Renal cortex interstitium (tissue), 11 donors: ENCODE data around the gene BEND4. TPM values are rescaled to one million over a fixed set of nuclear protein-coding genes. Genes with fewer than 3 reads are reported as not detected.

Source experiments
- DNase-seq, 11 donors: peaks; one replicate each; pipeline ENCODE4 v3.0.0-alpha.2; 2013; ENCODE audit warnings: low read depth in 9 of 11, low spot score in 4 of 11; ENCODE audit errors: extremely low read depth in 1 of 11
- polyA plus RNA-seq, 3 donors: library from polyadenylated mRNA; unstranded; fragments of 120-200 nt; gene quantifications; one replicate each; pipeline ENCODE4 v1.2.1, GENCODE V29; 2013; ENCODE audit not compliant: insufficient read length in 3 of 3

Gene BEND4
- polyA plus RNA-seq, 3 donors: 1.3 to 1.5 (median 1.4) TPM

DNA sequence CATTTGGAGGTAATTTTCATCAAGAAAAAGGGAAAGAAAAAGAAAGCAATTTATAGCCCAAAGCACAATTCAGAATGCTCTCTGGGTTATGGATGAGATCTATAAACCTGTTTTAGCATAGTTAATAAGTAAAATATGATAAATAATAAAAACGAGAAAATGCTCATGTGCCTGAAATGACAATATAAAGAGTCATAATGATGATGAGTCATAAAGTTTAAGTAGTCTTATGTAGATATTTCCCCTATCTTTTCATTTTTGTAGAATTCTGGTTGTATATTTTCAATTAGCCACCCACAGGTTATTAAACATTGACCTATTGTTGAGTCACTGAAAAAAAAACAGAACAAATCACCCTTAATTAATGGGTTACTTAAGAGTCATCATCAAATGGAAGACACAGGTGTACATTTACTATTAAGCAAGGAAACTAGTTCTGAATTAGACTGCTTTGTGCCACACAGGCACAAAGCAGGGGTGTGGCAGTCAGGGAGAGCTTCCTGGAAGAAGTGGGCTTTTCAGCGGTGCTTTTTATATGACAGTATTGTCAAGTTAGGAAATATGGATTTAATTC, 29.3 kb downstream of the BEND4 start:
- DNase-seq: no peak

DNA sequence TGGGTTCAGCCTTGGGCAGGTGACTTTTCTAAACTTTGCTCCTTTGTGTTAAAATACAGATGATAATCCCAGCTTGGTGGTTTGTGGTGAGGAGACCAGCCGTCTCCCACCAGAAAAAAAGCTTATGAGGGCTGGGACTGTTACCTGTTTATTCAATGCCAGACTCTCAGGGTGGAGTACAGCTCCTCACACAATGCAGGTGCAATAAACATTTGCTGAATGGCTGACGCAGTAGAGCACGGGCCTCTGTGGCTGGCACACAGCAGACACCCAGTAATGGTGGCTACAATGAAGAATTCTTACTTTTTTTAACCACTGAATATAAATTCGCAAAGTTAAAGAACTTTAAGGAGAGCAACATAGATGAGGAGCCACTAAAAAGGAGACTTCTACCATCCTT, 30.2 kb downstream of the BEND4 start:
- DNase-seq: no peak

DNA sequence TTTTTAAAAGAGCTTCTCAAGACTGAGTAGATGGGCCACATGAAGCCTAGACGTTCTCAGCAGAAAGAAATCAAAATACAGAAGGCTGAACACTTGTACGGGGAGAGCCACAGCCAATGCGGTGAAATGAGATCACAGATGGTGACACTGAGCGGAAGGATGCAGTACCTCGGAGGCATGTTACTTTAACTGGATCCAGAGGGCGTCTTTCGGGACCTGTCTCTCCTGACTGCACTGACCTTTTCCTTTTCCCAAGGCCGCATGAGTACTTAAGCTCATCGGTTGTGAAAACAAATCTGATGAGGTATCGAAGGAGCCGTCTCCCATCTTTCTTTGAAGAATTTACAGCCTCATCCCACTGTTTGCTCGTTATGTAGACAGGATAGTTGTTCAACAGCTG, 32.6 kb downstream of the BEND4 start:
- DNase-seq: peak in 1 of 11 donors; percentile 1

DNA sequence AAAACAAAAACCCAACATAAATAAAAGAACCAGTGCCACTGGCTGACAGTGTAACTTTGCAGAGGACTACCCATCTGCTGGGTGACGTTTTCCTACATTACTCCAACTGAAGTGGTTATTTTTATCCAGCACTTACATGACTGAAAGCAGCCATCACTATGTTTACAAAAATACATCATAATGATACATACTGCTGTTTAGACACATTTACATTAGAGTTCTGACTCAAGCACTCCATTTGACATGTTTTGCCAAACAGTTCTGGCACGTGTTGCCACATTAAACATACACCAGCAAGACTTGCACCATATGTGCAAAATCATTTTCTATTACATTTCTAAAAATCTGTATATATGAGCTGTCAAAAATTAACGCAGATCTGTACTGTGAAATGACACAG, 39.6 kb downstream of the BEND4 start:
- DNase-seq: no peak

DNA sequence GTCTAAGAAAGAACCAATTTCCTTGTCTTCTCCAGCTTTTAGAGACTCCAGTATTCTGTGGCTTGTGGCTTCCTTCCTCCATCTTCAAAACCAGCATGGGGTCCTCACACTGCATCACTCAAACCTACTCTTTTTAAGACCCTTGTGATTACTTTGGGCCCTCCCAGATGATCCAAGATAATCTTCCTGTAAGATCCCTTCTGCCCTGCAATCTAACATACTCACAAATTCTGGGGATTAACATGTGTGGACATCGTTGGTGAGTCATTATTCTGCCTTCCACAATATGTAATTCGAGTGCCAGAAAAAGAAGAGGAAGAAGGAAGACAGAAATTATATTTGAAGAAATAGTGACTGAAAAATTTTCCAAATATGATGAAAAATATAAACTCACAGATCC, 47.9 kb downstream of the BEND4 start:
- DNase-seq: no peak

DNA sequence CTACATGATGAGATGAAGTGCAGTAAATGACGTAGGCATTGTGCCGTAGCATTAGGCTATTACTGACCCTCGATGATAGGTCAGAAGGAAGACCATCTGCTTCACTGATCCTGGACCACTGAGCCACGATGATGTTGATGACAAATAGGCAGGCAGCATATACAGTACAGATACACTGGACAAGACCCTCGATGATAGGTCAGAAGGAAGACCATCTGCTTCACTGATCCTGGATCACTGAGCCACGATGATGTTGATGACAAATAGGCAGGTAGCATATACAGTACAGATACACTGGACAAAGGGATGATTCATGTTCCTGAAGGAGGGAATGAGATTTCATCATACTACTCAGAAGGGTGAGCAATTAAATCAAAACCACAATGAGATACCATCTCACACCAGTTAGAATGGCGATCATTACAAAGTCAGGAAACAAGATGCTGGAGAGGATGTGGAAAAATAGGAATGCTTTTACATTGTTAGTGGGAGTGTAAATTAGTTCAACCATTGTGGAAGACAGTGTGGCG, 50.9 kb downstream of the BEND4 start:
- DNase-seq: no peak

DNA sequence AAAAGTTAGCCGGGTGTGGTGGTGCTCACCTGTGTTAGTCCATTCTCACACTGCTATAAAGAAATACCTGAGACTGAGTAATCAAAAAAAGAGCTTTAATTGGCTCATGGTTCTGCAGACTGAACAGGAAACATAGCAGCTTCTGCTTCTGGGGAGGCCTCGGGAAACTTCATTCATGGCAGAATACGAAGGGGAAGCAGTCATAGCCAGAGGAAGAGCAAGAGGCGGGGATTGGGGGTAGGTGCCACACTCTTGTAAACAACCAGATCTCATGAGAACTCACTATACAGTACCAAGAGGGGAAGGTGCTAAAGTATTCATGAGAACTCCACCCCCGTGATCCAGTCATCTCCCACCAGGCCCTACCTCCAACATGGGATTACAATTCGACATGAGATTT, 64.1 kb downstream of the BEND4 start:
- DNase-seq: no peak

DNA sequence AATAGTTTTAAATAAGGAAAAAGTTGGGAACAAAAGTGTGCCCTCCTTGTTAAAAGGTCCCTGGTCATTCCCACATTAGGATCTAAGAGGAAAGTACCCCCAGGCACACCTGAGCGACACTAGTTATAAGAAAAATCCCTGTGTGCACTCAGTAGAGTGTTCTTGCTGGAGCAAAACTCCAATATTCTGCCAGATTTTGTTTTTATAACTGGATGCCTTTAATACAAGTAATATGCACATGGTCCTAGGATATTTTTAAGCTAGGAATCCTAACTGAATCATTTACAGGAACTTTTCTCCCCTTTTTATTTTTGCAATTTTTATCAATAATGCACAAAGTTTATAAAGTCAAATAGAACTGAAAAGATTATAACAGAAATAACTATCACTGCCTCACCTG, 68.6 kb downstream of the BEND4 start:
- DNase-seq: no peak

DNA sequence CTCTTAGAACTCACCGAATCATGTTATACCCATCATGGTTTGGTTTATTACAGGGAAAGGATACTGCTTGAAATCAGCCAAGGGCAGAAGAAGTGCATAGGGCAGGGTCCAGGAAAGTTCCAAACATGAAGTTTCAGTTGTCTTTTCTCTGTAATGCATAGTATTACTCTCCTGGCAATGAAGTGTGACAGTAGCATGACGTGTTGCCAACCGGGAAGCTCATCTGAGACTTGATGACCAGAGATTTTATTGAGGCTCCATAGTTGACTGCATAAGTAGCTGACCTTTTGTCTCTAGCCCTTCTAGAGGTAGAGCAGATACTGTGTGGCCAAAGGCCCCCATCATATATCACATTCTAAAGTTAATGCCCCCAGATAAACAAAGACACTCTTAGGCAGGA, 72.1 kb downstream of the BEND4 start:
- DNase-seq: peak in 8 of 11 donors; percentile 6 to 46 (median 19)

DNA sequence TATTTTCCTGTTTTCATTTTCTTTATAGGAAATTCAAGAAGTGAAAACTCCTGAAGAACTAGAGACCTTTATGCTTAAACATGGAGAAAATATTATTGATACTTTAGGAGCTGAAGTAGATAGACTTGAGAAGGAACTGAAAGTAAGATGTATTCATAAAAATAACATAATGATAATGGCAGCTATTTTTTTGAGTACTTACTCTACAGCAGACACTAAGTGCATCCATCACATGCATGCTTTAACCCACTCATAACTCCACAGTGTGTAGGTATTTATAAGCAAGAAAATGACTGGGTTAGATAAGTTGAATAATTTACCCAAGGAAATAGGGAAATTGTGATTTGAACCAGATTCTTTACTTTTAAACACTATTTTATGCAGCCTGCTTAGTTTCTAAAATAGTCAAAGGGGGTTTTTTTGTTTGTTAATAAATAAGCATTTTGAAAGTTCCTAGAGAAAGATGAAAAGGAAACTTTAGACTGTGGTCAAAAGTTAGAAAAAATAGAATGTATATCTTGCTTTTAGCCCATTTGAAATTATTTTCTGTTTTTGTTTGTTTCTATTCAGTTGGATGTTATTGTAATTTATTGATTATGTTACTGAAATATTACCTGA, 74.2 kb downstream of the BEND4 start:
- DNase-seq: no peak

DNA sequence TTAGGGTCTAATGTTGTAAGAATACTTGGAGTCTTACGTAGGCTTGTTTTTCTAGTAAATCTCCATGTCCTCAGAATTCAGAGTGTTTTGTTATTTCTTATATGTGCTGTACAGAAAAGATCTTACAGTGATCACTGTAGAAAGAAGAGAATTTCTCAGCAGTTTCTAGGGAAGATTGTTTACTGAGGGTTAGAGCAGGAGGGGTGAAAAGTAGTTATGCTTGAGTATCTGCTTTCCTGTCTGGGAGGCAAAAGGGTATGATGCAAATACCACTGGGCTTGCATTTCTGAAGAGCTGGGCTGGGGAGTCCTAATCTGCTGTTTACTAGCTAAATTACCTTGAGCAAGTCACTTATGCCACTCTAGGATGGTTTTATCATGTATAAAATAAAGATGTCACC, 78.2 kb downstream of the BEND4 start:
- no peak for DNase-seq

DNA sequence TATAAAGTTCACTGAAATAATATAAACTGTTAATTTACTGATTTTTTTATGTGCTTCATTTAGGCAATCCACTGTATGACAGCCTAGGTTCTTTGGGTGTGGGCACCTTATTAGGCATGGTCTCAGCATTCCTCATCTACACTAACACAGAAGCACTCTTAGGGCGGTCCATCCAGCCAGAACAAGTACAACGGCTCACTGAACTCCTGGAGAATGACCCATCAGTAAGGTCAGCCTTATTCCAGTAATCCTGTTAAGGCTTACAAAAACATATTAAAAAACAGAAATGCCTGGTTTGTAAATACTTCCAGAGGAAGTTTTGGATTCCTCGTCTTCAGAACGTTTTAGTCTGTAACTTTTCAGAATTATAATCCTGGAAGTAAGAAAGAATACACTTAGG, 82.0 kb downstream of the BEND4 start:
- no peak for DNase-seq

DNA sequence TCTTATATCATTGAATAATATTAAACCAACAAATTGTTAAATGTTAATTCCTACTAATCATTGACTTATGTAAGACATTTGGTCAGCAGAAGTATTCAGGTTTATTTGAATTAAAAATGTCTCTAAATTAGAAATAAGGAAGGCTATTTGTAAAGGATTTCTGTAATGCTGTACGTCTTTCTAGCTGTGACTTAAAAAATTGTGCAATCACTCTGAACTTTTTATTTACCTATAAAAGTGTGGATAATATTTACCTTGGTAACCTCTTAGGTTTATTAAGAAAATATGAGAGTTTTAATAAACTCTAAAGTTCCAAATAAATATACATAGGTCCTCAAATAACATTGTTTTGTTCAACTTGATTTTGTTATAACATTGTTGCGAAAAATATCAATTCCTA, 85.2 kb downstream of the BEND4 start:
- DNase-seq: no peak

DNA sequence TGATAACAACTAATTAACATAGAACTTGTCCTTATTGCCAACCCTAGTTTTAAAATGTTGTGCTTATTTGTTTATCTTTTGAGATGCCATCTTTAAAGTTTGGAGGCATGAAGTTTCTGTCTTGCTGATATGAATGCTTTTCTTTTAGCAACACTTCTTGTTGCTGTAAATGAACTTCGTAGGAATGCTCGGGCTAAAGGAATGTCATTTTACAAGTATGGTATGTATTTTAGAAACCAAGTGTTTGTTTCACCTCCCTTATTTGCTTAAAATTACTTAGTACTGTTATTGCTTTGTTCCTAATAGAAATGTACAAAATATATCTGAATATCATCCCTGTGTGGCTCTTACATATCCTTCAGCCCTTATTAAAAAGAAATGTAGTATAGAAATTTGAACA, 86.1 kb downstream of the BEND4 start:
- no peak for DNase-seq

Other genes starting within 250 kb of the BEND4 start
- 10 to 100 TPM; 43.5 to 48.6 (median 44.7) TPM for gene TMEM33, start 217.2 kb downstream of the BEND4 start, polyA plus RNA-seq
- under 1 TPM; 0.22 to 0.23 (median 0.23) TPM for gene DCAF4L1, start 170.9 kb downstream of the BEND4 start, polyA plus RNA-seq
- 100 to 1,000 TPM; 106 to 116 (median 106) TPM for gene SLC30A9, start 162.1 kb downstream of the BEND4 start, polyA plus RNA-seq
- 100 to 1,000 TPM in 2 of 3 donors, 10 to 100 TPM in 1; 85.6 to 114 (median 111) TPM for gene SHISA3, start 244.8 kb upstream of the BEND4 start, polyA plus RNA-seq